ENCODE data around the gene LRRTM2.

- no peak for TF ChIP-seq POLR2A (IDR thresholded peaks at IDR 0.05)
- TF ChIP-seq CTCF (IDR thresholded peaks at IDR 0.05): no peak
Observed at GRCh38 chr5:138910546-138911185, 35.5 kb upstream of the LRRTM2 start.

Data from body of pancreas (tissue), 4 donors.